Left colon (tissue), 2 donors: ENCODE results near the gene BMP2K. TPM values are rescaled to one million over a fixed set of nuclear protein-coding genes. Genes with fewer than 3 reads are reported as not detected.
A peak's percentile ranks its signal among the peaks of the same experiment; 100 is the strongest.

ENCODE experiments used
- ATAC-seq: fragments of 200-7000 bp; cut with Tn5 transposase; one replicate; pipeline ENCODE4 v1.9.1; 2020; ENCODE audit warnings: mild to moderate bottlenecking, moderate library complexity
- DNase-seq, 2 donors: peaks; one replicate each; pipeline ENCODE4 v3.0.0-alpha.2; 2020
- intact Hi-C, 2 donors: fragments of 100-400 bp; cut with DNase I in 1 of 2; cut with micrococcal nuclease in 1 of 2; formaldehyde crosslinking; loops; one replicate each; pipeline versions ENCODE4 v1.11.2 to v1.14.0; 2022; cut with DNase I, micrococcal nuclease
- total RNA-seq, 2 donors: library from RNA; stranded (reverse); fragmentation: NEBNext Ultra II Directional; extraction: Animal tissue kit (Norgen Biotek cat#: 25700); gene quantifications; one replicate each; pipeline ENCODE4 v1.2.1, GENCODE V29; 2021
- donor health status: DM: no; HTN: no; CAD: no.
- donor health status: DM: yes; HTN: yes; CAD: no.

Gene BMP2K
- total RNA-seq, 2 donors from 2014 or later, result 56.9 to 63.1 TPM

- no peak for DNase-seq
- intact Hi-C loops, result no loop called here
- peak; percentile 91 for ATAC-seq
Measured at GRCh38 chr4:78762529-78762928, 13.6 kb upstream of the BMP2K start.

DNA sequence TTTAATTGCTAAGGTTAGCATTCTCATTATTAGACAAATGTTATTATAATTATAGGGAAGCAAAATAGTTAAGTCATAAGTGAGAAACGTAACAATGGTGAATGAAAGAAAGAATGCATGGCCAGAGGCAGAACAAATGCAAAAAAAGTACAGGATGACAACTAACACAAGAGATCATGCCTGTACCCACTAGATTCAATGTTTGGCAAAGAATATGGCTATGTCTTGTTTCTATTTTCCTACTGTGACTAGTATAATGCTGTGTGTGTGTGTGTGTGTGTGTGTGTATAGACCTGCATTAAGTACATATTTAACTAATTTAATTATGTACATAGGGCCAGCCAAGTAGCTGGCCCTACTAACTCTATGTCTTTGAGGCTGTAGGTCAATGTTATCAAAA, 12.9 kb upstream of the BMP2K start:
- peak; percentile 45 for ATAC-seq
- DNase-seq, result no peak
- intact Hi-C loops, result no loop called here

- intact Hi-C loops, result no loop called here
- no peak for ATAC-seq
- DNase-seq, result no peak
Measured at GRCh38 chr4:78763763-78764387, 12.3 kb upstream of the BMP2K start.

DNA sequence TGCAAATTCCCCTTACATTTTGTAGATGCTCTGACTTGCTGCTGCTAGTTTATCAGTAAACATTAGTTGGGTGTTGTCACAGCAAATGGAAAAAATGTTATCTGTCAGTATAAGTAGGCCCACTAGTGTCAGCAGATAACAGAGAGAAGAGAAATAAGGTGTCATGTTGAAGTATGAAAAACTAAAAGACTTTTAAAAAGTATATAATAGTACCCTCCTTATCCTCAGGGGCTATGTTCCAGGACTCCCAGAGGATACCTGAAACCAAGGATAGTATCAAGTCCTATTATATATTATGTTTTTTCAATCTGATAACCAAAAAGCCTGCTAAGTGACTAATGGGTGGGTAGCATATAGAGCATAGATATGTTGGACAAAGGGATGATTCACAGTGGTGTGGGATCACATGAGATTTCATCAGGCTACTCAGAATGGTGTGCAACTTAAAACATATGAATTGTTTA, 11.6 kb upstream of the BMP2K start:
- intact Hi-C loops, result no loop called here
- ATAC-seq (no peak), DNase-seq (no peak)

DNA sequence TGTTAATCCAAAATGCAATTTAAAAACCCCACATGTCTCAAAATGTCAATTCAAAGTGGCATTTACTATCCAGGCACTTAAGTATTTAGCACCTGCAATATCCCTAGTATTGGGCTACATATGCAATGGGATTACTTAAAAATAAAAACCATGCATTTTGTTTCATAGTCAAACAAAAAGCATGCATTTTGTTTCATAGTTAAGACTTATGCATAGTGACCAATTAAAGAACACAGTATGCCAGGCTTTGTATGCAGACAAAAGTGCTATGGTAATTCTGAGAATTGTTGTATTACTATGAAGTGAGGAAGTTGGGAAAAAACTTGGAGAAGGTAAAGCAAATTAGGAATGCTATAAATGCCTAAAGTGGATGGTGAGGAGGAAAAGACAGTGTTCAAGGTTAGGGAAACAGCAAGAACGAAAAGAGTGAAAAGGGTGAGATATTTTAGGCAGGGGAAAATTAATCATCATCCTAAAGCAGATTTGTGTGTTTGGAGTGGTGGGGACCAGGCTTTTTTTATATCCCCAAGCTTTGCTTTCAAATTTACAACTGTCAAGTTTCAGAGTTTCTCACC, 10.6 kb upstream of the BMP2K start:
- intact Hi-C loops, result no loop called here
- no peak for DNase-seq
- no peak for ATAC-seq

DNA sequence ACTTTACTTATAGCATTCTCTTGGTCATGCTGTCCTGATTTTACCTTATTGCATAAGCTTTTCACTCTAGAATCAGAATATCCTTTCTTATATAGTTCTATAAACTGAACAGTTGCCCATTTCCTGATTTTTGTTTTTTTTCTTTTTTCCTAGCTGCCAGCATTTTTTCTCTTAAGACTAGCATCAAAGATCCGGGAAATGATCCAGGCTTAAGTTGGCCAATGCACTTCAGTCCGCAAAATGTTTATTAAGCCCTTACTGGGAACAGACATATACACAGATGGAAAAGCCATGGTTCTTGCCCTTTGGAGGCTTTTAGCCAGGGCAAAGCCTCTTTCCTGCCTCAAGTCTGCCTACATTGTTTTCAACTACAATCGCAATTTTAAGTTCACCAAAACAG, 10.1 kb upstream of the BMP2K start:
- no peak for ATAC-seq

DNA sequence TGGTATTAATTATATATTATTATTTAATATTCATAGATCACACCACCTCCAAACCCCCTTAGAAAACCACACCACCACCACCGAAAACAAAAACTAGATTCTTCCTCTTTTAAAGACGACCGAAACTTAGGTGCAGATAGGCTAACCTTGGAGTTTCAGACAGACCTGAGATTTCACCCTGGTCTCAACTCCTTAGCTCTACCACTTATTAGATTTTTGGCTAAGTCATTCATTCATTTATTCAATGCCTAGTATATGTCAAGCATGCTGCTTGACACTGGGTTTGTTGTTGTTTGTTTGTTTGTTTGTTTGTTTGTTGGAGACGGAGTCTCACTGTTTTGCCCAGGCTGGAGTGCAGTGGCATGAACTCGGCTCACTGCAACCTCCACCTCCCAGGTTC, 9.5 kb upstream of the BMP2K start:
- intact Hi-C loops, result no loop called here
- DNase-seq (no peak), ATAC-seq (no peak)

More for the DNA sequence above, 10.1 kb upstream of the BMP2K start:
- intact Hi-C loops, result no loop called here
- no peak for DNase-seq

- DNase-seq (no peak), ATAC-seq (no peak)
Measured at GRCh38 chr4:78767350-78767749, 8.8 kb upstream of the BMP2K start.

GRCh38 chr4:78768452-78769180, 7.5 kb upstream of the BMP2K start:
- ATAC-seq, result peak; percentile 90
- intact Hi-C loops, result no loop called here
- DNase-seq, result peak; percentile 32 to 44

More at GRCh38 chr4:78767350-78767749, 8.8 kb upstream of the BMP2K start:
- intact Hi-C loops, result no loop called here

- no peak for DNase-seq
- intact Hi-C loops, result no loop called here
- ATAC-seq, result no peak
Measured at GRCh38 chr4:78770091-78770642, 6.0 kb upstream of the BMP2K start.

DNA sequence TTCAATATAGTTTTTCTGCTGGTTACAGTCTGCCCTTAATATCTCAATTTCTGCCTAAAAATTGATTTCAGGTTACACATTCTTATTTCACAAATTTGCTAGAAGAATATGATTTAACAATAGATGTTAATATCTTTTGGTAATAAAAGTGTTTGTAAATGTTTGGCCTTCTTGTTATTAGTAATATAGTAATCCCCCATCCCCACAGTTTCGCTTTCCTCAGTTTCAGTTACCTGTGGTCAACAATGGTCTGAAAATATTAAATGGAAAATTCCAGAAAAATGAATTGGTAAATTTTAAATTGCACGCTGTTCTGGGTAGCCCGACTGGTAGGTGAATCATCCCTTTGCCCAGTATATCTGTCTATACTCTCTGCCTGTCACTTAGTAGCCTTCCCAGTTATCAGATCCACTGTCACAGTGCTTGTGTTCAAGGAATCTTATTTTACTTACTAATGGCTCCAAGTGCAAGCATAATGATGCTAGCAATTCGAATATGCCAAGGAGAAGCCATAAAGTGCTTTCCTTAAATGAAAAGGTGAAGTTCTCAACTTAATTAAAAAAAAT, 3.5 kb upstream of the BMP2K start:
- ATAC-seq, result no peak
- DNase-seq, result no peak

DNA sequence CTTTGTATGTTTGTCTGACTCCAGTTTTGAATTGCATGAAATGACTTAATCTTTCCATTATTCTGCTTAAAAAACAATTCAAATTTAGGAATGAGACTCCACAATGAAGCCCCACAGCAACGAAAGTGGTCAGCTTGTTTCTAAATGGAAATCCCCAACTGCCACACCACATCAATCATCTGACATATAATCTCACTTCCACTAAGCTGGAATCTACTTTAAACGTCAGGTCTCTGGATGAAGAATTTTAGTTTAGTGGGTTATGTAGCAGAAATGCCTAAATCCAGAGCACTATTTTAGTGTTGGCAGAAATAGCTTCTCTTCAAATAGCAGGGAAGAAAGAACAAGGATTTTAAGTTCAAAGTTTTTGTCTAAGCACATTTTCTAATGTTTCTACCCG, 1.7 kb upstream of the BMP2K start:
- intact Hi-C loops, result no loop called here
- ATAC-seq (no peak), DNase-seq (no peak)

More for the DNA sequence above, 3.5 kb upstream of the BMP2K start:
- intact Hi-C loops, result no loop called here

- peak; percentile 86 to 88 for DNase-seq
- intact Hi-C loops, result loop anchor here in 1 of 2 donors (5.0 kb wide), 1 partner anchor 128 kb away; no protein-coding TSS in a partner anchor
- ATAC-seq, result peak; percentile 83
Measured at GRCh38 chr4:78775303-78776078, 659 bp upstream of the BMP2K start.

- ATAC-seq (peak; percentile 48), DNase-seq (peak; percentile 56 to 71)
- intact Hi-C loops, result loop anchor here in 1 of 2 donors (5.0 kb wide), 1 partner anchor 130 kb away; no protein-coding TSS in a partner anchor
Measured at GRCh38 chr4:78776729-78777575, 802 bp downstream of the BMP2K start.

- intact Hi-C loops, result loop anchor here in 1 of 2 donors (5.0 kb wide), 1 partner anchor 130 kb away; no protein-coding TSS in a partner anchor
- no peak for DNase-seq
- no peak for ATAC-seq
Measured at GRCh38 chr4:78777576-78777940, 1.4 kb downstream of the BMP2K start.

GRCh38 chr4:78778530-78778929, 2.4 kb downstream of the BMP2K start:
- DNase-seq (no peak), ATAC-seq (no peak)
- intact Hi-C loops, result loop anchor here in 1 of 2 donors (5.0 kb wide), 1 partner anchor 131 kb away; no protein-coding TSS in a partner anchor

GRCh38 chr4:78779280-78779679, 3.1 kb downstream of the BMP2K start:
- ATAC-seq (no peak), DNase-seq (no peak)
- intact Hi-C loops, result loop anchor here in 1 of 2 donors (5.0 kb wide), 1 partner anchor 132 kb away; no protein-coding TSS in a partner anchor

GRCh38 chr4:78780093-78780492, 3.9 kb downstream of the BMP2K start:
- intact Hi-C loops, result no loop called here
- DNase-seq (no peak), ATAC-seq (no peak)
